Lung microvascular endothelial cell (primary cell): ENCODE measurements around the gene CPNE7. TPM values are rescaled to one million over a fixed set of nuclear protein-coding genes. Genes with fewer than 3 reads are reported as not detected.
A peak's percentile ranks its signal among the peaks of the same experiment; 100 is the strongest.
"Not testable (repeated sequence)": the region's sequence is repeated elsewhere in the genome, so short reads cannot be mapped to it uniquely, and the experiment has no call there.

Source experiments
- DNase-seq, 2 donors: peaks; one replicate each; pipeline versions ENCODE4 v3.0.0 to v3.0.0-alpha.2; 2010; ENCODE audit warnings: low read depth in 2 of 2
- total RNA-seq: library from RNA; depleted of rRNA; stranded (reverse); fragments of >200 nt; gene quantifications from 2 replicates; pipeline ENCODE4 v1.2.1, GENCODE V29; 2014

Gene CPNE7
- total RNA-seq, 1 donor from 2014 or later, result 1.2 TPM

- no peak for DNase-seq
Observed at GRCh38 chr16:89621136-89621697, 45.7 kb downstream of the CPNE7 start.

GRCh38 chr16:89621698-89622409, 46.3 kb downstream of the CPNE7 start:
- DNase-seq, result no peak

GRCh38 chr16:89623511-89624261, 48.1 kb downstream of the CPNE7 start:
- peak in 1 of 2 donors; percentile 81 for DNase-seq

DNA sequence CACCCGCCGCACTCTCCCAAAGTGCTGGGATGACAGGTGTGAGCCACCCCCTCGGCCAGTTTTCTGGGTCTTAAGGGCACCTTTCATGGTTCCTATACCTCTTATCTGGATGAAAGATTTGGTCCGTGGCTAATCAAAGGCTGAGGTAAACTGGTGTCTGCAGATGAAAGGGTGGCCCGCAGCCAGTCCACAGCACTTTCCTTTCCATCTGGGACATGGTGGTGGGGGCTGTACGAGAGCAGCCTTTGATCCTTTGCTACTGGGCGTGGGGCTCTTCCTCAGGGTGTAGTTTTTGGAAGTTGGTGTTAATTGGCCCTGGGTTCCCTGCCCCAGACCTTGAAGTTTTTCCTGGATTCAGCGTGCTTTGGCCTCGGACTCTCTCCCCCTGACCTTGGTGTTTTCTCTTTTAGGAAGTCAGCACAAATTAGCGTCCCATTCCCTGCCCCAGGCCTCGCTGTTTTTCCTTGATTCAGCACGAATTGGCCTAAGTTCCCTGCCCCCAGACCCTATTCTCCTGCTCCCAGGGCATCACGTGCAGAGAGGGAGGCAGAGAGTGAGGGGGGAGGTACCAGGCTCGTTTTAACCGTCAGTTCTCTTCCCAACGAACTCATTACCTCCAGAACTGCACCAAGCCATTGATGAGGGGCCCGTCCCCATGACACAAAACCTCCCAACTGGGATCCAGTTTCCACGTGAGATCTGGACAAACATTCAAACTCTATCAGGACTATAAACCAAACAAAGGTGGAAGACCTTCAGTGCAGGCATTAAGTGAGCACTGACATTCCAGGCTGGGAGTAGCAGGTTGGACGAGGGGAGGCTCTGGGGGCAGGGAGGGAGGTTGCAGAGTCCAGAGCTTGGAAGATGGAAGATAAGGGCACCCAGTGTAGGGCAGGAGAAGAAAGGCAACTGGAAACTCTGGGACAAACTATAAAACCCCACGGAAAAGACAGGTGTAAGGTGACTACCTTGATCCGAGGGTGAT, 49.5 kb downstream of the CPNE7 start:
- DNase-seq, result no peak

GRCh38 chr16:89629827-89630610, 54.5 kb downstream of the CPNE7 start:
- no peak for DNase-seq

DNA sequence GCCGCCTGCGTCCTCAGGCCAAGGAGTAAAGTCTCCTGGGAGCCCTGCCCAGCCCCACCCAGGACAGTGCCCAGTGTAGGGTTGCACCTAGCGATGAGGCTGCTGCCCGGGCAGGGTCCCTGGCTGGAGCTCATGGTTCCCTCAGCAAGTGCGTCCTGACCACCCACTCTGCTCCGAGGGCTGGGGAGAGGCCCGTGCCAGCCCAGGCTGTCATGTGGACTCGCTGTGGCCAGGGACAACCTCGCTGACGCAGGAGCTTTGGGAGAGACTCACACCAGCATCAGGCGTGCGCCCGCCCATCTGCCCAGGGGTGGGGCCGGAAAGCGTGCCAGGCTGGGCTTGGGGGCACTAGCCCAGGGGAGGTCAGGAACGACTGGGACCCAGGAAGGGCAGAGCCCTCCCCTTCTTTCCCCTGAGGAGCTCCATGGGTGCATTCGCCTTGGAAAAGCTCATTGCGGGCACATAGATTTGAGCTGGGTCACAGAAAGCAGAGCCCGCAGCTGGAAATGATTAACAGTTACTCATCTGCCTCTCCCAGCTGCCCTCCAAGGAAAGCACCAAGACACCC, 57.6 kb downstream of the CPNE7 start:
- DNase-seq, result no peak

DNA sequence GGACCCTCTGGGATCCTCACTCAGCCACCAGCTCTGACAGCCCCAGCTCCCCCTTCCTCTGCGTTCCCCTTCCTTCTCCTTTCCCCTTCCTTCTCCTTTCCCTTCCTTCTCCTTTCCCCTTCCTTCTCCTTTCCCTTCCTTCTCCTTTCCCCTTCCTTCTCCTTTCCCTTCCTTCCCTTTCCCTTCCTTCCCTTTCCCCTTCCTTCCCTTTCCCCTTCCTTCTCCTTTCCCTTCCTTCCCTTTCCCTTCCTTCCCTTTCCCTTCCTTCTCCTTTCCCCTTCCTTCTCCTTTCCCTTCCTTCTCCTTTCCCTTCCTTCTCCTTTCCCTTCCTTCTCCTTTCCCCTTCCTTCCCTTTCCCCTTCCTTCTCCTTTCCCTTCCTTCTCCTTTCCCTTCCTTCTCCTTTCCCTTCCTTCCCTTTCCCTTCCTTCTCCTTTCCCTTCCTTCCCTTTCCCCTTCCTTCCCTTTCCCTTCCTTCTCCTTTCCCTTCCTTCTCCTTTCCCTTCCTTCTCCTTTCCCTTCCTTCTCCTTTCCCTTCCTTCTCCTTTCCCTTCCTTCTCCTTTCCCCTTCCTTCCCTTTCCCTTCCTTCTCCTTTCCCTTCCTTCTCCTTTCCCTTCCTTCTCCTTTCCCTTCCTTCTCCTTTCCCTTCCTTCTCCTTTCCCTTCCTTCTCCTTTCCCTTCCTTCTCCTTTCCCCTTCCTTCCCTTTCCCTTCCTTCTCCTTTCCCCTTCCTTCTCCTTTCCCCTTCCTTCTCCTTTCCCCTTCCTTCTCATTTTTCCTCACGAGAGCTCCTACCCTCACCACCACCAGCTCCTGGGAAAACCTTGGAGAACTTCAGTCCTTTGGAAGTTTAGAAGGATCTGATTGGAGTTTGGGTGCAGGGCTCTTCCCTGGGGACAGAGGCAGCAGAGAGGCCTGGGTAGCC, 59.2 kb downstream of the CPNE7 start:
- not testable (repeated sequence) for DNase-seq

DNA sequence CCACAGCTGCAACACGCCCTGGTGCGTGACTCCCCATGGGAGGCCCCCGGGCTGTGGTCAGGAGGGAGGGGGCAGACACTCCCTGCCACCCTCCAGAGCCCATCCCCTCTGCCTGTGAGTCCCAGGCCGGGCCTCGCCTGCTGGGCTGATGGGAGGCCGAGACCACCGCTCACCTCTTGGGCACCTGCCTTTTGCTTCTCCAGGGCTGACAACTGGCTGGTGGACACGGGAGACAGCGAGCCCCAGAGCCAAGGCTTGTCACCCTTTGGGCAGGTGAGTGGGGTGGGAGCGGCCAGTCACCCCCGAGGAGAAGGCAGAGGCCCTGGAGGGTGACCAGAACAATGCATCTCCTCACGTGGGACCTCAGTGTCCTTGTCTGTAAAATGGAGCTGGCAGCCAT, 61.1 kb downstream of the CPNE7 start:
- DNase-seq, result no peak

DNA sequence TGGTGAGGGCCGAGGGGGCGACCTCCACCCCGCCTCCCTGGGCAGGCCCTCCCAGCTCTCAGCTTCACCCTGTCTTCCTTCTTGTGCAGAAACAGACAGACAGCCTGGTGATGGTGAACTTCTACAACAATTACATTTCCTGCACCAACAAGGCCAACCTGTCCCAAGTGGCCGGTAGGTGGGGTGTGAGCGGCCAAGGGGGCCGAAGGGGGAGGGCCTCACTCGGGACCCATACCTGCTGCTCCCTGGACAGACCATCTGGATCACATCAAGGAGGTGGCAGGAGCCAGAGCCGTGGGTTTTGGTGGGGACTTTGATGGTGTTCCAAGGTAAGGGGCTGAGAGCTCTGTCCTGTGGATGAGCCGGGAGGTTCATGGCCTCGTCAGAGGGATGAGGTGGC, 61.8 kb downstream of the CPNE7 start:
- DNase-seq, result no peak

- no peak for DNase-seq
Observed at GRCh38 chr16:89638455-89638854, 62.9 kb downstream of the CPNE7 start.

DNA sequence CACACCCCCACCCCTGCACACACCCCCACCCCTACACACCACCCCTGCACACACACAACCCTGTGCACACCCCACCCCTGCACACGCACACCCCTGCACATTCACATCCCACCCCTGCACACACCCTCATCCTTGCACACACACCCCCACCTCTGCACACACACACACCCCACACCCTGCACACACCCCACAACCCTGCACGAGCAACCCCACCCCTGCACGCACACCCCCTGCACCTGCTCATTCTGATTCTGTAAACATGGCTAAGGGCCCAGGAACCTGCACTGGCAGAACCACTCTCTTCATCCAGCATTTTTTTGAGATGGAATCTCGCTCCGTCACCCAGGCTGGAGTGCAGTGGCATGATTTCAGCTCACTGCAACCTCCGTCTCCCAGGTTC, 63.8 kb downstream of the CPNE7 start:
- DNase-seq, result no peak

- no peak for DNase-seq
Observed at GRCh38 chr16:89641458-89642119, 66.0 kb downstream of the CPNE7 start.

- DNase-seq, result no peak
Observed at GRCh38 chr16:89642574-89642973, 67.0 kb downstream of the CPNE7 start.

DNA sequence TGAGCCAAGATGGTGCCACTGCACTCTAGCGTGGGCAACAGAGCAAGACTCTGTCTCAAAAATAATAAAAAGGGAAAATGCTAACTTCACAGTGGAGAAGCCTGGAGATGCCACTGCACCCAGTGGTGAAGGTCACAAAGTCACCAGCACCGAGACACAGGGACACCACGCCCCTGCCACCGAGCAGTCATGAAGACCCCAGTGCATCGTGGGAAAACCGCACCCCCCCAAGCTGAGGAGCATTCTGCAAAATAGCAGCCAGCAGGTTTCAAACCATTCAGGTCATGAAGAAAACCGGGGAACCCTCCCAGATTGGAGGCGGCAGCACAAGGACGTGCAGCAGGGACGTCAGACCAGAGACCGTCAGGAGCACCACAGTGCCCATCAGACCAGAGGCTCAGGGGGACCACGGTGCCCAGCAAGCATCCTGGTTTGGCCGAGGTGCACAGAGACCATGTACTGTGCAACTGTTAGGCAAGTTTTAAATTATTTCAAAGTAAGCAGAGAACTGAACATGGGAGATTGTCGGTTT, 68.3 kb downstream of the CPNE7 start:
- no peak for DNase-seq

- no peak for DNase-seq
Observed at GRCh38 chr16:89645122-89645521, 69.6 kb downstream of the CPNE7 start.

GRCh38 chr16:89646270-89646669, 70.7 kb downstream of the CPNE7 start:
- no peak for DNase-seq
